Fibroblast of skin of back (primary cell): ENCODE data around the gene OPTC.
A peak's percentile ranks its signal among the peaks of the same experiment; 100 is the strongest.

Experiments
- DNase-seq: peaks from one replicate; pipeline ENCODE4 v3.0.0-alpha.2; 2013

OPTC gene

DNA sequence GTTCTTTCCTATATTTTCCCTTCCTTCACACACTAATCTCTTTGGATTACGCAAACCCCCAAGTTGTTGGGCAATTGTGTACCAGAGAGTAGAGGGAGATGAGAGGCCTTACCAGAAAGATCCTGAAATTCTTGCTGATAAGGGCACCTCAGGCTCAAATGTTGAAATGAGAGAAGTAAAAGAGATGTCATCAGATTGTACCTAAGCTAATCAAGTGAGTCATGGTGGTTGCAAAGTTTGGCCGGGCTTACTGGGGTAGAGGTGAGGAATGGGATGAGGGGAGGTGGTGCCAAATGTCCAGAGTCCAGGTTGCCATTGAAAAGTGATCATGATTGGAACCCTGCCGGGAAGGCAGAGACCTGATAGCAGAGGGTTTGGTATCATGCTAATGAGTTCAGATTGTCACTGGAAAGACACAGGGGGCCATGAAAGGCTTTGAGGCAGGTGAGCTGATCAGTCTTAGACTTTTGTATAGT is 43.1 kb downstream of the OPTC start:
- peak; percentile 24 for DNase-seq

DNA sequence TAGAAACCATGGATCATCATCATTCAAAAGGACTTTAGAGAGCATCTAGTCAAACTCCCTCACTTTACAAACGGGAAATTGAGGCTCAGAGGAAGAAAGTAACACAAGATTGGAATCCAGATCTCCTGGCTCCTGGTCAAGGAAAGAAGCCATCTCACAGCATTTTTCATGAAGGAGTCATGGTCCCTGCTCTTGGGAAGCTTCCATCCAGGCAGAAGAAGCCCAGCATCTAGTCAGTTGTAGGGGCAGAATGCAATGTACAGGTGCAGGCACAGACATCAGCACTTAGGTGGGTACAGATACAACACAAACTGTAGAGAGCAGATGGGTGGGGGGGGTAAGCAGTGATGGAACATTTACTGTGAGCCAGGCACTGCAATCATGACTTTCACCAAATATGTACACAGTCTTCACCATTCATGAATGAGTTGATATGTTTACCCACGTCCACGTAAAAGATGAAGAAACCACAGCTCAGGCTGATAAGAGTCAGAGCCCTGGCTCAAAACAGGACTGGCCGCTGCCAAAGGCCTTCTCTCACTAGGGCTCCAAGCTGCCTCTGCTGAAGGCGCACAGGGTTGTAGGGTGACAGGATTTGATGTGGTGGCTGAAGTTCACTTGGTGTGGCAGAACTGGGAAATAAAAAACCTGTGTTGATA is 44.0 kb downstream of the OPTC start:
- DNase-seq = peak; percentile 65

DNA sequence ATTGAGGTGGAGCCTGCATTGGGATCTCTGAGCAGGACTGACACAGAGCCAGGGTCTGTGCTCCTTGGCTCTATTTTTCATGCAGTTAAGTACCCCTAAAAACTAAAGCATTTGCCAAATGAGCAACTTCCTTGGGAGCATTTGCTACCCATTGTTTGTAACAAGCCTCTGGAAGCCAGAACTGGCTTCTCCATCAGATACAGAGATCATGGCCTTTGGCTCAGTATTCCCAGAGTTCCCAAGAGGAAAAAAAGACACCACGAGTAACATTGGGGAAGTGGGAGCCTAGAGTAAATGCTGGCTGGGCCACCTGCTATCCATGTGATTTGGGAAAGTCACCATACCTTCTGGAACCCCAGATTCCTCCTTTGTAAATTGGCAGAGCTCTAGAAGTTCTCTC is 44.8 kb downstream of the OPTC start:
- DNase-seq = no peak

DNA sequence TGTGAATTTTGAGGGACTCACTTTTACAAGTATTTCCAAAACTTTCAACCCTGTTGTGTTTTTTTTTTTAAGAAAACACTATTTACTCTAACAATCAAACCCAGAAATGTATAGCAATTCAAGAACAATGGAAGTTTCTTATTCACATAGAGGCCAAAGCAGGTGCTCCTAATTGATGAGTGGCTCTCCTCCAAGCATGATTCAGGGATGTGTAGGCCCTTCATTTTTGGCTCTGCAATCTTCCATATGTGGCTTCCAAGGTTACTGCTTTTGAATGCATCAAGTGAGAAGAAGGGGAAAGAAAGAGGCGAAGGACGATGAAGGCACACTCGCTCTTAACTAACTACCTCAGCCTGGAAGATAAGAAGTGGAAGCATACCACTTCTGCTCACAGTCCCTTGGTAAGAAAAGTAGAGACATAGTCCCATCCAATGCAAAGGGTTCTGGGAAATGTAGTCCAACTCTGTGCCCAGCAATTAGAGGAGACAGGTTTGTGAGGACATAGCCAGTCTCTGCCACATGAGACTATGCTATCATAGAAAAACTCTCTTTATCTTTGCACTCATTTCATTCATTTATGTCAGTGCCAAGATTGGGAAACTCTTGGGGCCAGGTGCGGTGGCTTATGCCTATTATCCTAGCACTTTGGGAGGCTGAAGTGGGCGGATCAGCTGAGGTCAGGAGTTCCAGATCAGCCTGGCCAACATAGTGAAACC is 46.0 kb downstream of the OPTC start:
- no peak for DNase-seq

DNA sequence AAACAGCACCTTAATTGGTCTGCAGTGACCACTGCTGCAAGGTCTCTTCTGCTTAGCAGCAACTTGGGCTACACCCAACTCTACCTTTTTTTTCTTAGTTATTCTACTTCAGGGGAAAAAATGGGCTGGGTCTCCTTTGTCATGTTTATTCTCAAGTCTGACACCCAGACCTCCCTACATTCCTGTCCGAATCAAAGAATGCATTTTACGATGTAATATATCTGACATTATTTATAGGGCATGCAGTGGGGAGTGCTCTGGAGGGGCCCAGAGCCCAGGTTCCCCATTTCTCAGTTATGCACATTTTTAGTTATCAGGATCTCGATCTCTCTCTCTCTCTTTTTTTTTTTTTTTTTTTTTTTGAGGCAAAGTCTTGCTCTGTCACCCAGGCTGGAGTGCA is 50.5 kb downstream of the OPTC start:
- DNase-seq = peak; percentile 13

DNA sequence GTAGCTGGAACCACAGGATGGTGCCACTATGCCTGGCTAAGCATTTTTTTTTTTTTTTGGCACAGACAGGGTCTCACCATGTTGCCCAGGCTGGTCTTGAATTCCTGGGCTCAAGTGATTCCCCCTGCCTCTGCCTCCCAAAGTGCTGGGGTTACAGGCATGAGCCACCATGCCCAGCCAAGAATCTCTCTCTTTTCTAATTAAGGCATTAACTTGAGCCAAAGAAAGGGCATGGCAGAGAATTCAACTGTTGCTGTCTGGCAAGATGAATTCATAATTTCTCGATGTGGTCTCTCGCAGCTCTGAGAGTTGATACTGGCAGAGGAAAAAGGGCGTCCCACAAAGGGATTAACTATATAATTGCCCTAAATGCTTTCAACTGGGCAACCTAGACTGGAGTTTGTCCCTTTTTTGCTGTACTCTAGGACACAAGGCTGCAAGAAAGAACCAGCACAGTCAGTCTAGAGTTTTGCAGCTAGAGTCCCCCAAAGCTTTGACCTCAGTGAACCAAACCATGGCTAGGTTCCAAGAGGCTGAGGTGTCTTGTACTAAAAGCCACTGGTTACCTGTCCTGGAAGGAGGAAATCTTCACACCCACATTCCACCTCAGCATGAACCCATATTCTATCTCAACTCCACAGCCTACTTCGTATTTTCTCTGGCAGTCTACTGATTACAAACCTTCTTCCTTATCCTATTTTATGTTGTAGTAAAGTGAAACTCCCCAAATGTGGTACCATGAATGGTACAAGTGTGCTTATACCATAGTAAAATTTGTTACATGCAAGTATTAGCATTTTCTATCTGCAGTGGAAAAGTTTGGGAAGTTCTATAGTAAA is 51.2 kb downstream of the OPTC start:
- no peak for DNase-seq

DNA sequence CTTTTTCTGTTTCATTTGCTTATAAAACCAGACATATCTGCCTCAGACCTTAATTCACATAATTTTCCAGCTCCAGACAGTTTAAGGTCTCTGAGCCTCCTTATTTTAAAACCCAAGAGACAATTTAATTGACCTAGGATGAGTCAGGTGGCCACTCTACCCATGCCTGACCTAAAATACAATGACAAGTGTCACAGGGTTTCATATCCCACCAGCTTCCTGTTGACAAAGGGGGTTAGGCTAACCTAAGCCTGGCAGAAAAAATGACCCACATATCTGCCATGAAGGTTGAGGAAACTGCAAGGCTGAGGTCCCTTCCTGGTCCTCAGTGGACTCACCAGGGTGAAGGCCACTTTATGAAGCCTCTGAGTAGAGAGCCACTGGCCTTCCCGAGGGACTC is 52.3 kb downstream of the OPTC start:
- no peak for DNase-seq

DNA sequence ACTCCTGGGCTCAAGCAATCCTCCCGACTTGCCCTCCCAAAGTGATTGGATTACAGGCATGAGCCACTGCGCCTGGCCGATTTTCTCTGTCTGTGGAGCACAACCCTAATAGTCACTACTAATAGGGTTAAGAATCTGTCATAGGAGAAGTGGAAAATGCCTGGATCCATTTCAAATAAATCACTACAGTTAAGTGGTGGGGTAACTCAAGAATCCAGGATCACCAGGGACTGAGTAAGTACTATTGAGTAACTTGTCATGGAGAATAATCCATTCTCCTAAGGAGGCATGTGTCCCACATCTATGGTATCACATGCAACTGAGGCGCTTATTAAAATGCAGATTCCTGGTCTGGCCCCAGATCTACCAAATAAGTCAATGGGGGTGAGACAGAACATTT is 53.2 kb downstream of the OPTC start:
- no peak for DNase-seq

DNA sequence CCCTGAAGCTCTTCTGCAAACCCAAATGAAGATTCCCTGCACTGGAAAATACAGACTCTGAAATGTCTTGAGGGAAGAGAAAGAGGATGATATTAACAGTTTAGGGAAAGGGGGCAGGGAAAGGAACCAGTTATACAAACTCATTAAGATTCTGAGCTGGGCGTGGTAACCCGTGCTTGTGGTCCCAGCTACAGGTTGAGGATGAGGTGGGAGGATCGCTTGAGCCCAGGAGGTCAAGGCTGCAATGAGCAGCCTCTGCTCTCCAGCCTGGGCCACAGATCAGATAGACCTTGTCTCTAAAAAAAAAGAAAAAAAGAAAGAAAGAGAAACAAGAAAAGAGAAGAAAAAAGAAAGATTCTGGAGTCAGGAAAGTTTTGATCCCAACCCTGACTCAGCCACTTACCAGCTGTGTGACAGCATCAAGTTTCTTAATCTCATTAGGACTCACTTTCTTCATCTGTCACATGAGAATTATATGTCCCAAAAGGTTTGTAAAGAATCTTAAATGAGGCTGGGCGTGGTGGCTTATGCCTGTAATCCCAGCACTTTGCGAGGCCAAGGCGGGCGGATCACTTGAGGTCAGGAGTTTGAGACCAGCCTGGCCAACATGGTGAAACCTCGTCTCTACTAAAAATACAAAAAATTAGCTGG is 53.9 kb downstream of the OPTC start:
- no peak for DNase-seq

DNA sequence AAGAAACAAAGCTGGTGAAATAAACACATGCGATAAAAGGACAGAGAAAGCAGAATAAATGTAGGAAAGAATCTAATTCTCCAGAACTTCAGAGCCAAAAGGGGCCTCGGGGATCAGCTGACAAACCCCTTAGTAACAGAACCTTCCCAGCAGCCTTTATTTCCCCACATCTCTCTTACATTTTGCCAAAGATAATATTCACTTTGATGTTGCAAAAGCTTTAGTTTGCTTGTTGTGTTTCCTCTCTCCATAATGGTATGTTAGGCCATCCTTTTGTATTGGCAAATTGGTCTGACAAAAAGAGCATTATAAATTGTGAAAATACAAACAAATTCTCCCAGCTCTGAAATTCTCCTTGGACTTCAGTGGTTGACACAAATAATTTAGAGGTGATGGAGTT is 54.9 kb downstream of the OPTC start:
- no peak for DNase-seq

DNA sequence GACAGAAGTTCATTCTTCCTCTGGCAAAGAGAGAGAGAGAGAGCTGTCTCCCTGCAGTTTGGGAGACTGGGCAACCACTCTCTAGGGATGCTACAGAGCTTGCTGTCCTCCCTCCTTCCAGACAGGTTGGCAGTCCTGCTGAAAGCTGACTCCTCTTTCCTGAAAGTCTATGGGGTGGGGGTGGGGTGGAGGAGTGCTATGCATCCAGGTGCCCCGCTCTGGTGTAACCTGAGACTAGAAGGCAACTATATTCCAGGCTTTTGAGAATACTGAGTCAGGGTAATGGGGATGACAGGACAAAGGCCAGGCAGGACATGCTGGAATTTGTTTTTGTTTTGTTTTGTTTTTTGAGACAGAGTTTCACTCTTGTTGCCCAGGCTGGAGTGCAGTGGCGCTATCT is 55.4 kb downstream of the OPTC start:
- DNase-seq = no peak

DNA sequence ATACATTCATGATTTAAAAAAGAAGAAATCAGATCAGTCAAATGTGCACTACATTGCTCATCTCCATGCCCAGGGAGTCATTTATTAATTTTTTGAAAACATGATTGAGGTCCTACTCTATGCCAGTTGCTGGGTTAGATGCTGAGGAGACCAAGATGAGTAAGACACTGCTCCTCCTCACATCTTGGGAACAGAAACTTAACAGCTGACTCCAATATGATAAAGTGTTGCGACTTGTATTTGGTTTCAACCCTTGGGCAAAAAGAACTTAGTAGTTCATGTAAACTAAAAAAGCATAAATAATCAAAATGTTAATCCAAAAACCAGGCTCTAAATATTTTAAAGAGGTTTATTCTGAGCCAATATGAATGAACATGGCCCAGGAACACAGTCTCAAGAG is 56.9 kb downstream of the OPTC start:
- no peak for DNase-seq

DNA sequence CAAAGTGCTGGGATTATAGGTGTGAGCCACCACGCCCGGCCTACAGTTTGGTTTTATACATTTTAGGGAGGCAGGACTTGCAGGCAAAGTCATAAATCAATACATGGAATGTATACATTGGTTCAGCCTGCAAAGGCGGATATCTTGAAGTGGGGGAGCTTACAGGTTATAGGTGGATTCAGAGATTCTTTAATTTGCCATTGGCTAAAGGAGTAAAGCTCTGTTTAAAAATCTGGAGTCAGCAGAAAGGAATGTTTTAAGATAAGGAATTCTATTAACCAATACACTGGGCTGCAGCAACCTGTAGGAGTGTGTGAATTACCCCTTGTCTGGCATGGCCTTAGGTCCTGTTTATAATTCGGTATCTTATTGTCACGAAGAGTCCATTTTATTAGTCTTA is 57.6 kb downstream of the OPTC start:
- no peak for DNase-seq

DNA sequence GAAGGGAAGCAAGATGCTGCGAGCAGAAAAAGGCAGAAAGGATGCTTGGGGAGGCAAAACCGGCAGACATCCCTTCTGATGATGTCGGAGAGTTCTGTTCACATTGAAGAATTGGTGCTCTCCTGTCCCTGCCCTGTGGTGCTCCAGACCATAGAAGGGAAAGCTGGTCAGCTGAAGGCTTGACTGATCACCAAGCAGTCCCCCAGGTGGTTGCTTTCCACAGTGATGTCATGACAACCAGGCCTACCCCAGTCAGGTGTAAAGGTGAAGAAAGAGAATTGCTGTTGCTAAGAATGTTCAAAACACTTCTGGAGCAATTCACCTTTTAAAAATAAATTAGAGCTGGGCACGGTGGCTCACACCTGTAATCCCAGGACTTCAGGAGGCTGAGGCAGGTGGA is 59.5 kb downstream of the OPTC start:
- no peak for DNase-seq

DNA sequence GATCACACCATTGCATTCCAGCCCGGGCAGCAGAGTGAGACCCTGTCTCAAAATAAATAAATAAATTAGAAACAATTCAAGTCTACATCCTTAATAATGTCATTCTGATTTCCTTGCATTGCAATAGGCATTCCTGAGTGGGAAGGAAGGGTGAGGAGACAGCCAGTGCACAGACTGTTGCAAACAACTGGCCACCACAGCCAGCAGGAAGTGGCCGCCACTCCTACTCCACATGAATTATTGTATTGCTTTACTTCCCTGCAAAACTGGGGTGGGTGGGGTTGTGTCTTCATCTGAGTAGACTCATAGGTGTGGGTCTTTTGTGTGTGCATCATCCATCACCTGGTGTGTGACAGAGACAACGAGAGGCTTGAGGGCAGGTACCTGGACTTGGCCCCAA is 60.1 kb downstream of the OPTC start:
- DNase-seq = no peak

DNA sequence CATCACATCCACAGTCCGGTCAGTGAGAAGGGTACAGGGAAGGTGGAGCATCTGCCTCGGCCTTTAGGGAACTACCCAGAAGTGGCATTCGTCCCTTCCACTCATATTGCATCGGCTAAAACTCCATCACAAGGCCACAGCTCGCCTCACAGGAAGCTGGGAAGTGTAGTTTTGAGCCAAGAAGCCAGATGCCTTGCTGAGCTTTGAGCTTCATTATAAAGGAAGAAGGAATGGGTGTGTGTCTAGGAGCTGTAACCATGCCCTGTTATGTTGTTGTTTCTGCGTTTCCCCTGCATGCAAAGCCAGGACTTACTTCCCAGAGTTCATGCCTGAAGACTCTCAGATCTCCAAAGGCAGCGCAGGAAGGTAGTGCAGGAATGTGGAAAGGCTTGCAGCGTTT is 61.1 kb downstream of the OPTC start:
- DNase-seq = peak; percentile 72

DNA sequence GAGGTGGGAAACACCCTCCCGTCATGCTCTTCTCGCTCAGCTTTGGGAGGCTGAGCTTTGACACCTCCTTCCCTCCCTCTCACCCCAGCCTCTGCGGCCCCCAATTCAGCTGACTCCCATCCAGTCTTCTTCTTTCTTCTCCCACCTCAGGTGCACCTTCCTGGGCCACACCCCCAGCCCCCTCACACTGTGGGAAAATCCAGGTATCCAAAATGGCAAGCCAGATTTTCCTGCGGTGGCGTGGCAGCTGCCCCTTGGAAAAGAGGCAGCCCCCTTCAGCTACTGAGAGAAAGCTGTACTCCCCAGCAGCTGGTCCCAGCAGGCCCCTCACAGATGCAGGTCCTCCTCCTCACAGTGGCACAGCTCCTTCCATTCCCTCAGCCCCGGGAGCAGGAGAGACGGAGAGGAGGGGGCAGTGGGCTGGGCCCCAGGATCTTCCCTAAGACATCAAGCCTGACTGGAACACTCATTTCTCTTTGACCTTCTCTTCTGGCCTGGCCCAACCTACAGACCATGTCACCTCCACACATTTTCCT is 61.6 kb downstream of the OPTC start:
- no peak for DNase-seq

DNA sequence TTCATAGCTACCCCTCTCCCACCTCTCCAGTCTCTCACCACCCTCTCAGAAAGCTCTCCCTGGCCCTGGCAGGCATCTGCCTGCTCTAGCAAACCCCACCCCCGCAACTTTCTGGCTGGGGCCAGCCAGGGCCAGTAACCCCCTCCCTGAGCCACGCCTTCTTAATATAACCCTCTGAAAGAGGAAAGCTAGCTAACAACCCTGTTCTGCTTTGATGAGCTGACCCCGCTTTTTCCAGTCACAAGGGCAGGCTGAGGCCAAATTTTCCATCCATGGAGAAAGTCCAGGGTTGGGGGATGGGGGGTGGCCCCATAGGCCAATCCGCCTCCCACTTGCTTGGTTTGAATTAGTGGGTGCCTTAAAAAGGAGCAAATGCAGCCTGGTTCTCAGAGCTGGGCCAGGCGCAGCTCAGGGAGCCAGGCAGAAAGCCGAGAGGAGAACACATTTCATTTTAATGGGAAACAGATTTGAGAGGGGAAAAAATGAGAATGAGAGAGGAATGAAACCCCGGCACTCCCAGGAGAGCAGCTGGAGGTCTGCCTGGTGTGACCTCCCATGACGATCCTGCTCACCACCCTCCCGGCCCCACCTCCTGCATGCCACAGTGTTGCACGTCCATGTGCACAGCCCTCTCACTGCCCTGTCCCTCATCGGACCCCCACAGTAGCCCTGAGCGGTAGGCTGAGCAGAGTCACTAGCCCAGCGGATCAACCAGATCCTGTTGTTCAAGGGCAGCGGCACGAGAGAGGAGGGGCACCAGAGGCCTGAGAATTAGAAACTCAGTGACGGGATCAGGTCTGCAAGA is 62.3 kb downstream of the OPTC start:
- peak; percentile 98 for DNase-seq

DNA sequence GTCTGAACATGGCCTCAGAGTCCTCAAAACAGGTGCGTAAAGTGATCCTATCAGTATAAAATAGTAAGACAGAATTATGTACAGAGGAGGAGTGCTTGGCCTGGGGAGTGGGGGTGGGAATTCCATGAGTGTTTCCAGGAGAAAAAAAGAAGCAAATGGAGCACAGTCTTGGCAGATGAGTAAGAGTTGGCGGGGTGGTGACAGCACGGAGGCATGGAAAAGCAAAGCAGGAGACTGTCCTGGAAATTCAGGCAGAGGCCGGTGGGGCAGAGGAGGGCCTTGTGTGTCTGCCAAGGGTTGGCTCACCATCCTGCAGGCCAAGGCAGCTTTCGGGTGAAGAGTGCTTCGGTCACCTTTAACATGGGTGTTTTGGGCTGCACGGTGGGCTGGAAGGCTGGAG is 63.4 kb downstream of the OPTC start:
- peak; percentile 97 for DNase-seq

DNA sequence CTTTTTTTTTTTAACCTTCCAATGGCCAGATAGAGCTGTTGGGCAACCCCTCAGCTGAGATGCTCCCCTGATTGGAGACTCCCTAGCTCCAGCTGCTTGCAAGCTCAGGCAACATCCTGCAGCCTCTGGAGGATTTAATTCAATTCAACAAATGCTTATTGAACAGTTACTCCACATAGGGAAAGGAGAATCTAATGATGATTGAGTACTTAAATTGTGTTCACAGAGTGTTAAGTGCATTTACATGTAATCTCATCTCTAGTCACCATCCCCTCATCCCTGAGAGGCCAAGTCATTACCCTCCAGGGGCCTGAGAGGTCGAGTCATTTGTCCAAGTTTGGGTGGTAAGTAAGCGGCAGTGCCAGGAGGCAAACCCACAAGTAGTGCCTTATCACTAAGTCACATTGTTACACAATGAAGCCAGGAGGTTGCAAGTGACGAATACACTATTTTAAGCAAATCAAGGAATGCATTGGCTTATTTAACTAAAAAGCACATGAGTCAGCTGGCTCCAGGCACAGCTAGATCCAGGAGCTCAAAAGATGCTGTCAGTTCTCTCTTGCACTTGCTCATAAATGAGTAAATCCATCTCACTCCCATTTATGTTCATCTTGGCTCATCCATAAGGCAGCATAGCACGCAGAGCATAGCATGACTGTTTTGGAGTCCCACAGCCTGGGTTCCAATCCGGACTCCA is 64.3 kb downstream of the OPTC start:
- DNase-seq = peak; percentile 100
